Smooth muscle cell (in vitro differentiated cells): ENCODE results near the gene ERBB4. TPM values are rescaled to one million over a fixed set of nuclear protein-coding genes. Genes with fewer than 3 reads are reported as not detected.

ENCODE experiments used
- DNase-seq: peaks from one replicate; lab custom pipeline; 2025; ENCODE audit not compliant: unreplicated experiment; lab: John Stamatoyannopoulos, UW
- H2AFZ ChIP-seq: fragments of 200-600 bp; sonication (generic); 2 replicates; pipeline ENCODE4 v1.6.0; 2016; ENCODE audit warnings: antibody characterized with exemption, low read depth, mild to moderate bottlenecking
- H3F3A ChIP-seq: fragments of 200-600 bp; sonication (generic); 2 replicates; pipeline ENCODE4 v1.6.0; 2017; ENCODE audit warnings: antibody characterized with exemption, low read depth
- H3K27ac ChIP-seq: fragments of 200-600 bp; sonication (generic); 2 replicates; pipeline ENCODE4 v1.5.1; 2016; ENCODE audit warnings: low read depth, mild to moderate bottlenecking
- H3K27me3 ChIP-seq: fragments of 200-600 bp; sonication (generic); 2 replicates; pipeline ENCODE4 v1.6.1; 2016; ENCODE audit warnings: low read depth, mild to moderate bottlenecking
- H3K36me3 ChIP-seq: fragments of 200-600 bp; sonication (generic); 2 replicates; pipeline ENCODE4 v1.5.1; 2016; ENCODE audit warnings: low read depth
- H3K4me1 ChIP-seq: fragments of 200-600 bp; sonication (generic); 2 replicates; pipeline ENCODE4 v1.5.1; 2016; ENCODE audit warnings: low read depth
- H3K4me2 ChIP-seq: fragments of 200-600 bp; sonication (generic); 2 replicates; pipeline ENCODE4 v1.6.0; 2016; ENCODE audit warnings: mild to moderate bottlenecking
- H3K4me3 ChIP-seq: fragments of 200-600 bp; sonication (generic); 2 replicates; pipeline ENCODE4 v1.5.1; 2016; ENCODE audit warnings: mild to moderate bottlenecking
- H3K79me2 ChIP-seq: fragments of 200-600 bp; sonication (generic); 2 replicates; pipeline ENCODE4 v1.6.0; 2016; ENCODE audit warnings: low read depth, mild to moderate bottlenecking
- H3K9ac ChIP-seq: fragments of 200-600 bp; sonication (generic); 2 replicates; pipeline ENCODE4 v1.6.0; 2016; ENCODE audit warnings: low read depth
- H3K9me3 ChIP-seq: fragments of 200-600 bp; sonication (generic); replicated peaks from 2 replicates; pipeline ENCODE4 v1.5.1; 2016; ENCODE audit warnings: low read depth
- H4K20me1 ChIP-seq: fragments of 200-600 bp; sonication (generic); 2 replicates; pipeline ENCODE4 v1.6.0; 2016; ENCODE audit warnings: low read depth
- WGBS: methylation state at CpG from one replicate; pipeline ENCODE4 v1.1.7; 2016; ENCODE audit warnings: low lambda C conversion rate; 5-methylcytosine and 5-hydroxymethylcytosine counted together
- polyA plus RNA-seq: library from polyadenylated mRNA; unstranded; fragments of >200 nt; fragmentation: Nextera tagmentation; extraction: Ambion mirVana; gene quantifications from 2 replicates; pipeline ENCODE4 v1.2.1, GENCODE V29; 2016
- total RNA-seq: library from RNA; depleted of rRNA; stranded (reverse); fragments of >200 nt; gene quantifications from 2 replicates; pipeline ENCODE4 v1.2.3, GENCODE V29; 2014
- TF ChIP-seq, protein P1 (sequence below): fragments of 200-600 bp; sonication (generic); IDR thresholded peaks from 2 replicates; pipeline ENCODE4 v1.5.1; 2017; ENCODE audit warnings: borderline replicate concordance, mild to moderate bottlenecking, antibody characterized with exemption; ENCODE audit not compliant: insufficient read depth, poor library complexity, severe bottlenecking

ERBB4 gene
- total and polyA plus RNA-seq, 2 experiments from 2014 or later, result 0.67 TPM; not detected in 1

DNA sequence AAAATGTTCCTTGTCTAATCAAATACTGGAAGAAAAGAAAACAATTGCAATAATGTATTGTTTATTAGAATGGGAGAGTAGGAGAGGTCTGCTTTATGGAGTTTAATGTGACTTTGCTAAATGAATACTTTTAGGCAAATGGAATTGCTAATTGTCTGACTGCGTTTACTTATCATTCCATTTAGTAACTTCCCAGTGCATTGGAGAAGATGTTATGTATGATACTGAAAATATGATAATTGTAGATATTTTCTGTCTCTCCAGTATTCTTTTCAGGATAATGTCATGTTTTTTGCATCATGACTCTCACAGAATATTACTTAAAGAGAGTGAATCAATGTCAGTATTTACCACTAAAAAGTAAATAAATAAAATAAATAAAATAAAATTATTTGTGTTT, 8.1 kb upstream of the ERBB4 start:
- Histone ChIP-seq H3K27ac (no peak overlapping the region), H4K20me1 (no peaks in the 10 kb centered on the region), H3K9ac (no peak overlapping the region), H3K9me3 (no peaks in the 10 kb centered on the region), H3K27me3 (no peaks in the 10 kb centered on the region), H3K4me3 (no peak overlapping the region), H3K79me2 (no peaks in the 10 kb centered on the region), H3F3A (no peaks in the 10 kb centered on the region), H3K4me1 (no peaks in the 10 kb centered on the region), H3K36me3 (no peaks in the 10 kb centered on the region), H2AFZ (no peak overlapping the region), H3K4me2 (no peak overlapping the region)
- DNase-seq, result no peak
- TF ChIP-seq, protein P1, sequence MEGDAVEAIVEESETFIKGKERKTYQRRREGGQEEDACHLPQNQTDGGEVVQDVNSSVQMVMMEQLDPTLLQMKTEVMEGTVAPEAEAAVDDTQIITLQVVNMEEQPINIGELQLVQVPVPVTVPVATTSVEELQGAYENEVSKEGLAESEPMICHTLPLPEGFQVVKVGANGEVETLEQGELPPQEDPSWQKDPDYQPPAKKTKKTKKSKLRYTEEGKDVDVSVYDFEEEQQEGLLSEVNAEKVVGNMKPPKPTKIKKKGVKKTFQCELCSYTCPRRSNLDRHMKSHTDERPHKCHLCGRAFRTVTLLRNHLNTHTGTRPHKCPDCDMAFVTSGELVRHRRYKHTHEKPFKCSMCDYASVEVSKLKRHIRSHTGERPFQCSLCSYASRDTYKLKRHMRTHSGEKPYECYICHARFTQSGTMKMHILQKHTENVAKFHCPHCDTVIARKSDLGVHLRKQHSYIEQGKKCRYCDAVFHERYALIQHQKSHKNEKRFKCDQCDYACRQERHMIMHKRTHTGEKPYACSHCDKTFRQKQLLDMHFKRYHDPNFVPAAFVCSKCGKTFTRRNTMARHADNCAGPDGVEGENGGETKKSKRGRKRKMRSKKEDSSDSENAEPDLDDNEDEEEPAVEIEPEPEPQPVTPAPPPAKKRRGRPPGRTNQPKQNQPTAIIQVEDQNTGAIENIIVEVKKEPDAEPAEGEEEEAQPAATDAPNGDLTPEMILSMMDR, result no peak
- 82% methylated on average over 1 of the region's 1 CpG for WGBS

DNA sequence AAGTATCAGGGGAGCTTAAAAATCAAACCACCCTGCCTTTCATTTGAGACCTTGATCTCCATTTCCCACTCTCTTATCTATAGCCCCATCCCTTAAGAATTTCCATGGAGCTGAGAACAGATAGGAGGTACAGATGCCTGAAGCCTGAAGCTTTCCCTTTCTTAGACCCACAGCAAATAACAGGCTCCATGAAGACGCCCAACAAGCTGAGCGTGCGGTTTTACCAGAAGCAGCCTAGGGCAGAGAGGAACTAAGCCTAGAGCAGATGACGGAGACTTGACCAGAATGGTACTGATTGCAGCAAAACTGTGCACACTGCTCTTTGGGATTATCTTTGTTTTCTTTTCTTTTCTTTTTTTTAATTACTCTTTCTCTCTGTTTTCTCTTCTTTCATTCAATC, 1.7 kb upstream of the ERBB4 start:
- Histone ChIP-seq H3K27me3 (peaks cover 36% of the 10 kb centered on the region), H2AFZ (no peak overlapping the region), H3K4me2 (peak overlapping the region; percentile 99), H3K27ac (peak overlapping the region; percentile 19), H3K9me3 (no peaks in the 10 kb centered on the region), H3K79me2 (no peaks in the 10 kb centered on the region), H3K4me3 (no peak overlapping the region), H3F3A (peaks cover 13% of the 10 kb centered on the region), H3K9ac (no peak overlapping the region), H3K36me3 (no peaks in the 10 kb centered on the region), H3K4me1 (peaks cover 25% of the 10 kb centered on the region), H4K20me1 (peaks cover 5% of the 10 kb centered on the region)
- no peak for DNase-seq
- WGBS, result 12% methylated on average over 4 of the region's 4 CpGs
- TF ChIP-seq, protein P1, result no peak

DNA sequence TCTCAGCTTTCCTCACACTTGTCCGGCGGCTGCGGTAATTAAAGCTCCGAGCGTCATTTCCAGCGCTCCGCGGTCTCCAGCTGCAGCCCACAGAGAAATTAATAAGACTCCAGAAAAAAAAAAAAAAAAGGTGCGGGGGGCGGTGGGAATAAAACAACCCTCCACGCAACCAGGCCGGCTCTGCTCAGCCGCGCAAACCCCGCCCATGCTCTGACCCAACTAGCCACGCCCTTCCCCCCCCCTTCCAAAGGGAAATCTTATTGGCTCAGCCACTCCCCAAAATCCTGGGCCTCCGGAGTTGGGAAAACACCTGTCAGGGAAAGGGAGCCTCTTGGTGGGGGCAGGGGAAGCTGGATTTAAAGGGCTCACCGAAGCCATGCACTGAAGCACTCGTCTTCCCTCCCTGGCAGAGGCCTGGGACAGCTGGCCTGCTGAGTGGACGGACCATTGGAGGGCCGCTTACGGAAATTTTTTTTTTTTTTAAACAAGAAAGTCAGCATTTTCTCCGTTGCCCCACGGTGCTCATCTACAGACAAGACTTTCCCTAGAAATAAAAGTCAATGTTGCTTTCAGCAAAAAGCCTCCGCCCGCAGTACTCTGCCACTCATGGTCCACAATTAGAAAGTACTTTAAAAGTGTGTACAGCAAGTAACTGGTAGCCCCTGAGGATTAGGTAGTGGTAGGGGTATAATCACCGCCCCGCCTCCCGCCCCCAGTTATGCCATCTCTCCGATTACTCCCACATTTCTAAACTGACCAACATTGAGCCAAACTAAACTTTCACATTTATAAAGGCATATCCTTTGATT, 674 bp upstream of the ERBB4 start:
- 26% methylated on average over 29 of the region's 30 CpGs for WGBS
- peaks cover 46% of the 10 kb centered on the region for H3K27me3 ChIP-seq

More for the DNA sequence above, 674 bp upstream of the ERBB4 start:
- Histone ChIP-seq H3K27ac (peak overlapping the region; percentile 19), H3K4me1 (peaks cover 25% of the 10 kb centered on the region), H3K9ac (no peak overlapping the region), H3K79me2 (no peaks in the 10 kb centered on the region), H3K4me3 (peak overlapping the region; percentile 75), H3K9me3 (no peaks in the 10 kb centered on the region), H3K4me2 (peak overlapping the region; percentile 99), H3K36me3 (no peaks in the 10 kb centered on the region), H2AFZ (peak overlapping the region; percentile 90), H4K20me1 (peaks cover 5% of the 10 kb centered on the region), H3F3A (peaks cover 13% of the 10 kb centered on the region)
- TF ChIP-seq, protein P1, result no peak
- no peak for DNase-seq
